ENCODE results near the gene PDCD1LG2. TPM values are rescaled to one million over a fixed set of nuclear protein-coding genes. Genes with fewer than 3 reads are reported as not detected.

PDCD1LG2 gene
- total RNA-seq, 2 experiments from 2014 or later, result 0.11 to 0.17 TPM

GRCh38 chr9:5578018-5578697 is 67.8 kb downstream of the PDCD1LG2 start:
- Histone ChIP-seq H3K36me3 (ENCODE audit: insufficient read depth, low read length) (no peaks in the 10 kb centered on the region), H3K27me3 (ENCODE audit: control insufficient read depth in 1 of 2, insufficient read depth in 2 of 2, low read length in 2 of 2) (no peaks in the 10 kb centered on the region), H3K4me1 (ENCODE audit: insufficient read depth, low read length) (peaks cover 5% of the 10 kb centered on the region), H3K4me3 (ENCODE audit: low read length) (no peak overlapping the region), H3K27ac (ENCODE audit: low read depth in 1 of 2, low read length in 2 of 2) (no peak overlapping the region), H3K9me3 (ENCODE audit: control insufficient read depth in 1 of 2, insufficient read depth in 1 of 2, low read length in 2 of 2) (no peaks in the 10 kb centered on the region)
- POLR2A ChIA-PET, result interaction anchor here (0.5 to 0.6 kb wide), 2 partner anchors 128 to 155 kb away, joined by 3 read pairs; partner anchors contain the start of gene CD274
- intact Hi-C loops (cut with DNase I, micrococcal nuclease), result loop anchor here in 1 of 2 experiments (2.0 kb wide), 1 partner anchor 63 kb away; no protein-coding TSS in a partner anchor
- Mint-ChIP-seq H3K27me3 (no peaks in the 10 kb centered on the region), H3K4me1 (ENCODE audit: low read depth) (peaks cover 32% of the 10 kb centered on the region), H3K36me3 (ENCODE audit: low read depth) (no peaks in the 10 kb centered on the region), H3K9me3 (no peaks in the 10 kb centered on the region), H3K27ac (no peak overlapping the region), H3K4me3 (no peak overlapping the region)
- no peak for TF ChIP-seq CTCF (IDR thresholded peaks at IDR 0.05)
- no peak for ATAC-seq (ENCODE audit: poor library complexity)
- CTCF ChIA-PET, result interaction anchor here (0.9 kb wide), 1 partner anchor 12 kb away, joined by 4 read pairs; no protein-coding TSS in a partner anchor
- DNase-seq, result no peak

GRCh38 chr9:5578698-5579085 is 68.4 kb downstream of the PDCD1LG2 start:
- no peaks in the 10 kb centered on the region for H3K9me3 Mint-ChIP-seq
- DNase-seq (no peak), ATAC-seq (ENCODE audit: poor library complexity) (no peak)
- TF ChIP-seq CTCF (IDR thresholded peaks at IDR 0.05), result no peak
- no peaks in the 10 kb centered on the region for H3K27me3 Mint-ChIP-seq
- no peak overlapping the region for H3K4me3 Mint-ChIP-seq
- intact Hi-C loops (cut with DNase I, micrococcal nuclease), result loop anchor here in 1 of 2 experiments (2.0 kb wide), 1 partner anchor 64 kb away; no protein-coding TSS in a partner anchor
- no peaks in the 10 kb centered on the region for H3K9me3 ChIP-seq (ENCODE audit: control insufficient read depth in 1 of 2, insufficient read depth in 1 of 2, low read length in 2 of 2)
- no peak overlapping the region for H3K27ac ChIP-seq (ENCODE audit: low read depth in 1 of 2, low read length in 2 of 2)
- ChIA-PET POLR2A (interaction anchor here (0.5 to 0.6 kb wide), 2 partner anchors 128 to 154 kb away, joined by 3 read pairs; partner anchors contain the start of gene CD274), CTCF (interaction anchor here (0.9 kb wide), 1 partner anchor 11 kb away, joined by 4 read pairs; no protein-coding TSS in a partner anchor)
- H3K4me1 Mint-ChIP-seq (ENCODE audit: low read depth), result peaks cover 37% of the 10 kb centered on the region
- H3K4me1 ChIP-seq (ENCODE audit: insufficient read depth, low read length), result peaks cover 9% of the 10 kb centered on the region
- no peak overlapping the region for H3K27ac Mint-ChIP-seq
- H3K4me3 ChIP-seq (ENCODE audit: low read length), result no peak overlapping the region
- H3K36me3 ChIP-seq (ENCODE audit: insufficient read depth, low read length), result no peaks in the 10 kb centered on the region
- H3K27me3 ChIP-seq (ENCODE audit: control insufficient read depth in 1 of 2, insufficient read depth in 2 of 2, low read length in 2 of 2), result no peaks in the 10 kb centered on the region
- H3K36me3 Mint-ChIP-seq (ENCODE audit: low read depth), result no peaks in the 10 kb centered on the region

GRCh38 chr9:5579881-5580280 is 69.5 kb downstream of the PDCD1LG2 start:
- intact Hi-C loops (cut with DNase I, micrococcal nuclease), result loop anchor here in 1 of 2 experiments (2.0 kb wide), 1 partner anchor 65 kb away; no protein-coding TSS in a partner anchor
- Mint-ChIP-seq H3K27me3 (no peaks in the 10 kb centered on the region), H3K4me1 (ENCODE audit: low read depth) (peaks cover 41% of the 10 kb centered on the region), H3K27ac (no peak overlapping the region), H3K9me3 (no peaks in the 10 kb centered on the region), H3K4me3 (no peak overlapping the region), H3K36me3 (ENCODE audit: low read depth) (no peaks in the 10 kb centered on the region)
- peaks cover 9% of the 10 kb centered on the region for H3K4me1 ChIP-seq (ENCODE audit: insufficient read depth, low read length)
- no peaks in the 10 kb centered on the region for H3K9me3 ChIP-seq (ENCODE audit: control insufficient read depth in 1 of 2, insufficient read depth in 1 of 2, low read length in 2 of 2)
- ATAC-seq (ENCODE audit: poor library complexity) (no peak), DNase-seq (no peak)
- no peaks in the 10 kb centered on the region for H3K27me3 ChIP-seq (ENCODE audit: control insufficient read depth in 1 of 2, insufficient read depth in 2 of 2, low read length in 2 of 2)
- no peaks in the 10 kb centered on the region for H3K36me3 ChIP-seq (ENCODE audit: insufficient read depth, low read length)
- H3K27ac ChIP-seq (ENCODE audit: low read depth in 1 of 2, low read length in 2 of 2), result no peak overlapping the region
- CTCF ChIA-PET, result no interaction called here
- no peak overlapping the region for H3K4me3 ChIP-seq (ENCODE audit: low read length)
- POLR2A ChIA-PET, result interaction anchor here (1.0 kb wide), 1 partner anchor 22 kb away, joined by 4 read pairs; no protein-coding TSS in a partner anchor
- TF ChIP-seq CTCF (IDR thresholded peaks at IDR 0.05), result no peak
